MCF 10A (cell line): ENCODE measurements around the gene MAGEA1. TPM values are rescaled to one million over a fixed set of nuclear protein-coding genes. Genes with fewer than 3 reads are reported as not detected.

Experiments used
- BruUV-seq: library from RNA; stranded (reverse); fragments of 400-500 nt; replicated peaks from 2 replicates; lab custom pipeline; 2021; lab: Mats Ljungman, UMichigan
- CTCF ChIA-PET: fragments of 300-600 bp; sonication (Branson Sonifier 250); formaldehyde crosslinking; extraction: SDS; loops from one replicate; lab custom pipeline; 2021; ENCODE audit warnings: antibody characterized with exemption, inconsistent platforms; lab: Yijun Ruan, JAX
- POLR2A ChIA-PET: fragments of 300-600, 350-650 bp; sonication (Branson Sonifier 250); formaldehyde crosslinking; extraction: SDS; loops from one replicate; lab custom pipeline; 2020; ENCODE audit warnings: antibody characterized with exemption, inconsistent platforms; lab: Yijun Ruan, JAX
- DNase-seq: peaks from one replicate; pipeline ENCODE4 v3.0.0-alpha.2; 2018; ENCODE audit not compliant: unreplicated experiment
- H3K27ac Mint-ChIP-seq: one replicate; pipeline ENCODE4 v1.8.0; 2022; ENCODE audit warnings: mild to moderate bottlenecking, low read depth, mixed read lengths; ENCODE audit not compliant: unreplicated experiment
- H3K27me3 Mint-ChIP-seq: one replicate; pipeline ENCODE4 v1.8.0; 2022; ENCODE audit warnings: mixed read lengths; ENCODE audit not compliant: insufficient read depth, unreplicated experiment
- H3K36me3 Mint-ChIP-seq: one replicate; pipeline ENCODE4 v1.8.0; 2022; ENCODE audit warnings: mild to moderate bottlenecking, moderate library complexity, mixed read lengths; ENCODE audit not compliant: insufficient read depth, unreplicated experiment
- H3K4me1 Mint-ChIP-seq: one replicate; pipeline ENCODE4 v1.8.0; 2022; ENCODE audit warnings: mixed read lengths; ENCODE audit not compliant: insufficient read depth, unreplicated experiment
- H3K4me3 Mint-ChIP-seq: one replicate; pipeline ENCODE4 v1.8.0; 2022; ENCODE audit warnings: mild to moderate bottlenecking, moderate library complexity, mixed read lengths; ENCODE audit not compliant: unreplicated experiment
- H3K9me3 Mint-ChIP-seq: one replicate; pipeline ENCODE4 v1.8.0; 2022; ENCODE audit warnings: mixed read lengths; ENCODE audit not compliant: unreplicated experiment
- CTCF ChIP-seq: fragments of 200-600 bp; IDR thresholded peaks from one replicate; pipeline ENCODE4 v1.8.0; 2022; ENCODE audit warnings: antibody characterized with exemption, mild to moderate bottlenecking; ENCODE audit not compliant: unreplicated experiment
- intact Hi-C: fragments of 100-400 bp; cut with micrococcal nuclease; formaldehyde crosslinking; loops from 2 replicates; pipeline ENCODE4 v1.14.1; 2022
- total RNA-seq: library from RNA; stranded (reverse); gene quantifications from 2 replicates; pipeline ENCODE4 v1.2.3, GENCODE V29; 2022

Gene MAGEA1
- total RNA-seq, 1 experiment from 2014 or later = not detected

- ChIA-PET CTCF (no interaction called here), POLR2A (no interaction called here)
- intact Hi-C loops = no loop called here
- BruUV-seq = no TSS peak
- no peak for TF ChIP-seq CTCF
- Mint-ChIP-seq H3K36me3 (no peaks in the 10 kb centered on the region), H3K27ac (no peak overlapping the region), H3K4me1 (no peaks in the 10 kb centered on the region), H3K4me3 (no peak overlapping the region), H3K27me3 (peaks cover 73% of the 10 kb centered on the region), H3K9me3 (peaks cover 7% of the 10 kb centered on the region)
- DNase-seq = no peak
Measured at GRCh38 chrX:153206425-153207046, 27.5 kb downstream of the MAGEA1 start.

GRCh38 chrX:153209347-153209746 lies 30.3 kb downstream of the MAGEA1 start:
- Mint-ChIP-seq H3K36me3 (no peaks in the 10 kb centered on the region), H3K27ac (no peak overlapping the region), H3K27me3 (peaks cover 79% of the 10 kb centered on the region), H3K4me3 (no peak overlapping the region), H3K9me3 (peaks cover 18% of the 10 kb centered on the region), H3K4me1 (no peaks in the 10 kb centered on the region)
- DNase-seq = no peak
- no TSS peak for BruUV-seq
- no peak for TF ChIP-seq CTCF
- CTCF ChIA-PET = no interaction called here
- POLR2A ChIA-PET = no interaction called here
- intact Hi-C loops = no loop called here

- no peak for TF ChIP-seq CTCF
- ChIA-PET CTCF (interaction anchor here (0.6 kb wide), 1 partner anchor 151 kb away, joined by 4 read pairs; no protein-coding TSS in a partner anchor), POLR2A (no interaction called here)
- DNase-seq = no peak
- H3K27ac Mint-ChIP-seq = no peak overlapping the region
- peaks cover 26% of the 10 kb centered on the region for H3K9me3 Mint-ChIP-seq
- intact Hi-C loops = no loop called here
- BruUV-seq = no TSS peak
- peaks cover 48% of the 10 kb centered on the region for H3K27me3 Mint-ChIP-seq
- no peak overlapping the region for H3K4me3 Mint-ChIP-seq
- no peaks in the 10 kb centered on the region for H3K36me3 Mint-ChIP-seq
- H3K4me1 Mint-ChIP-seq = no peaks in the 10 kb centered on the region
Measured at GRCh38 chrX:153214934-153215333, 35.9 kb downstream of the MAGEA1 start.

- POLR2A ChIA-PET = no interaction called here
- Mint-ChIP-seq H3K4me1 (no peaks in the 10 kb centered on the region), H3K27me3 (peaks cover 29% of the 10 kb centered on the region), H3K9me3 (peaks cover 16% of the 10 kb centered on the region), H3K36me3 (no peaks in the 10 kb centered on the region), H3K27ac (no peak overlapping the region), H3K4me3 (no peak overlapping the region)
- intact Hi-C loops = no loop called here
- no peak for DNase-seq
- TF ChIP-seq CTCF = no peak
- CTCF ChIA-PET = no interaction called here
- no TSS peak for BruUV-seq
Measured at GRCh38 chrX:153216926-153217325, 37.8 kb downstream of the MAGEA1 start.
